H1 (cell line): ENCODE data around the gene TCEANC2. TPM values are rescaled to one million over a fixed set of nuclear protein-coding genes. Genes with fewer than 3 reads are reported as not detected.

Experiments
- CTCF ChIA-PET: fragments of 300-600 bp; sonication (Branson Sonifier 250); formaldehyde crosslinking; loops from one replicate; lab custom pipeline; 2021; ENCODE audit not compliant: partially characterized antibody; lab: Charles Lee
- POLR2A ChIA-PET: fragments of 300-600 bp; sonication (Branson Sonifier 250); formaldehyde crosslinking; loops from one replicate; lab custom pipeline; 2021; ENCODE audit warnings: inconsistent platforms; ENCODE audit not compliant: partially characterized antibody; lab: Charles Lee
- DNase-seq, 2 experiments: peaks; one replicate each; pipeline versions ENCODE4 v3.0.0 to v3.0.0-alpha.2; 2010 to 2022; ENCODE audit warnings: low spot score in 2 of 2, low read depth in 1 of 2, mixed read lengths in 1 of 2
- FAIRE-seq: peaks from 2 replicates; lab custom pipeline; 2011; peaks lifted over from hg19 to GRCh38; lab: Jason Lieb, UNC
- H2AFZ ChIP-seq: 2 replicates; pipeline ENCODE4 v1.8.1; 2012; ENCODE audit warnings: low read length, inconsistent platforms
- H2AK5ac ChIP-seq: 2 replicates; pipeline ENCODE4 v1.6.1; 2013; ENCODE audit warnings: low read depth, low read length
- H2BK120ac ChIP-seq: replicated peaks from 2 replicates; pipeline ENCODE3; 2013; ENCODE audit warnings: low read depth, low read length, inconsistent platforms
- H2BK12ac ChIP-seq: 2 replicates; pipeline ENCODE4 v1.6.1; 2013; ENCODE audit warnings: low read depth, low read length
- H2BK15ac ChIP-seq: 2 replicates; pipeline ENCODE4 v1.6.1; 2013; ENCODE audit warnings: low read length
- H2BK20ac ChIP-seq: 2 replicates; pipeline ENCODE4 v1.6.1; 2013; ENCODE audit warnings: low read length
- H2BK5ac ChIP-seq: 2 replicates; pipeline ENCODE4 v1.6.1; 2013; ENCODE audit warnings: low read depth, low read length
- H3K14ac ChIP-seq: 2 replicates; pipeline ENCODE4 v1.6.1; 2013; ENCODE audit warnings: inconsistent platforms; ENCODE audit not compliant: insufficient read length
- H3K18ac ChIP-seq: 2 replicates; pipeline ENCODE4 v1.6.1; 2013; ENCODE audit warnings: low read length; ENCODE audit errors: extremely low read depth
- H3K23ac ChIP-seq: 2 replicates; pipeline ENCODE4 v1.6.1; 2013; ENCODE audit warnings: inconsistent platforms; ENCODE audit not compliant: insufficient read length
- H3K23me2 ChIP-seq: 2 replicates; pipeline ENCODE4 v1.6.1; 2013; ENCODE audit warnings: low read depth, low read length
- H3K27ac ChIP-seq: 2 replicates; pipeline ENCODE4 v1.6.1; 2011; ENCODE audit warnings: low read depth, low read length, inconsistent platforms
- H3K27me3 ChIP-seq, 4 experiments: replicated peaks in 1 of 4; 1 replicate in 1 of 4; 2 replicates in 3 of 4; pipeline versions ENCODE4 v1.6.1 to v1.8.1; 2011 to 2013; ENCODE audit warnings: low read length in 3 of 4, mild to moderate bottlenecking in 3 of 4, inconsistent platforms in 2 of 4, mixed read lengths in 2 of 4, moderate library complexity in 1 of 4; ENCODE audit not compliant: control insufficient read depth in 3 of 4, insufficient read depth in 3 of 4; ENCODE audit errors: extremely low read depth in 1 of 4
- H3K36me3 ChIP-seq, 4 experiments: 2 replicates each; pipeline versions ENCODE4 v1.6.1 to v1.8.1; 2011 to 2013; ENCODE audit warnings: mild to moderate bottlenecking in 4 of 4, low read length in 3 of 4, moderate library complexity in 2 of 4, control low read depth in 1 of 4, inconsistent platforms in 1 of 4; ENCODE audit not compliant: insufficient read depth in 4 of 4, control insufficient read depth in 2 of 4
- H3K4ac ChIP-seq: replicated peaks from 2 replicates; pipeline ENCODE3; 2013; ENCODE audit warnings: low read length, low read depth, mixed read lengths, inconsistent platforms; ENCODE audit not compliant: insufficient read length
- H3K4me1 ChIP-seq, 4 experiments: replicated peaks in 1 of 4; 1 replicate in 1 of 4; 2 replicates in 3 of 4; pipeline versions ENCODE4 v1.6.1 to v1.8.1; 2011 to 2013; ENCODE audit warnings: low read length in 3 of 4, inconsistent platforms in 2 of 4, mixed read lengths in 1 of 4; ENCODE audit not compliant: insufficient read depth in 4 of 4, control insufficient read depth in 3 of 4
- H3K4me2 ChIP-seq, 2 experiments: 2 replicates each; pipeline versions ENCODE4 v1.6.1 to v1.8.1; 2011 to 2013; ENCODE audit warnings: low read depth in 2 of 2, low read length in 2 of 2, control low read depth in 1 of 2, inconsistent platforms in 1 of 2, mild to moderate bottlenecking in 1 of 2; ENCODE audit not compliant: insufficient read depth in 1 of 2
- H3K4me3 ChIP-seq, 4 experiments: fragments of 200-600, 300-600 bp in 1 of 4; sonication (generic), shearing (Covaris generic), sonication (Bioruptor Twin) in 1 of 4; 2 replicates each; pipeline versions ENCODE4 v1.5.1 to v1.8.1; 2011 to 2016; ENCODE audit warnings: low read length in 4 of 4, low read depth in 3 of 4, control low read depth in 2 of 4, inconsistent platforms in 2 of 4, mild to moderate bottlenecking in 2 of 4, mixed read lengths in 1 of 4, moderate library complexity in 1 of 4; ENCODE audit not compliant: insufficient read depth in 2 of 4; ENCODE audit errors: extremely low read depth in 1 of 4
- H3K56ac ChIP-seq: replicated peaks from 2 replicates; pipeline ENCODE3; 2013; ENCODE audit warnings: low read depth, mild to moderate bottlenecking, mixed read lengths, low read length, inconsistent platforms; ENCODE audit not compliant: insufficient read length
- H3K79me1 ChIP-seq: 2 replicates; pipeline ENCODE4 v1.6.1; 2013; ENCODE audit warnings: low read depth, low read length, control low read depth
- H3K79me2 ChIP-seq, 2 experiments: 2 replicates each; pipeline versions ENCODE4 v1.6.1 to v1.8.1; 2012 to 2013; ENCODE audit warnings: low read length in 2 of 2, mild to moderate bottlenecking in 2 of 2, inconsistent platforms in 1 of 2; ENCODE audit not compliant: insufficient read depth in 2 of 2, control insufficient read depth in 1 of 2
- H3K9ac ChIP-seq, 4 experiments: replicated peaks in 1 of 4; 1 replicate in 1 of 4; 2 replicates in 3 of 4; pipeline versions ENCODE4 v1.6.1 to v1.8.1; 2011 to 2013; ENCODE audit warnings: low read depth in 3 of 4, low read length in 3 of 4, control low read depth in 2 of 4, mild to moderate bottlenecking in 2 of 4, moderate library complexity in 2 of 4, inconsistent platforms in 1 of 4; ENCODE audit errors: extremely low read depth in 1 of 4
- H3K9me3 ChIP-seq, 2 experiments: 2 replicates each; pipeline versions ENCODE4 v1.6.1 to v1.8.1; 2012 to 2013; ENCODE audit warnings: mild to moderate bottlenecking in 2 of 2, moderate library complexity in 2 of 2, control low read depth in 1 of 2, inconsistent platforms in 1 of 2, low read depth in 1 of 2, low read length in 1 of 2, mixed read lengths in 1 of 2; ENCODE audit not compliant: insufficient read depth in 2 of 2
- H4K20me1 ChIP-seq, 2 experiments: replicated peaks in 1 of 2; 2 replicates each; pipeline versions ENCODE3 to v1.8.1; 2011 to 2013; ENCODE audit warnings: inconsistent platforms in 2 of 2, low read length in 2 of 2, mild to moderate bottlenecking in 1 of 2; ENCODE audit not compliant: insufficient read depth in 2 of 2, control insufficient read depth in 1 of 2
- H4K5ac ChIP-seq: 2 replicates; pipeline ENCODE4 v1.6.1; 2013; ENCODE audit warnings: low read length, low read depth, mixed read lengths, inconsistent platforms; ENCODE audit not compliant: insufficient read length
- H4K8ac ChIP-seq: 2 replicates; pipeline ENCODE4 v1.8.0; 2013; ENCODE audit warnings: mild to moderate bottlenecking, moderate library complexity, low read length, inconsistent platforms; ENCODE audit not compliant: insufficient read depth; ENCODE audit errors: extremely low read depth
- H4K91ac ChIP-seq: replicated peaks from 2 replicates; pipeline ENCODE3; 2013; ENCODE audit warnings: low read length, mixed read lengths, inconsistent platforms; ENCODE audit not compliant: insufficient read length
- ASH2L ChIP-seq: fragments of 200-600, 300-600 bp; sonication (generic); IDR thresholded peaks from one replicate; pipeline ENCODE4 v1.7.1; 2017; ENCODE audit warnings: low read length
- BCL11A ChIP-seq, 2 experiments: IDR thresholded peaks; one replicate each; pipeline ENCODE4 v1.6.1; 2011; ENCODE audit warnings: low read depth in 2 of 2, low read length in 2 of 2, mild to moderate bottlenecking in 2 of 2
- BRCA1 ChIP-seq: IDR thresholded peaks from 2 replicates; pipeline ENCODE4 v1.6.1; 2012; ENCODE audit warnings: low read depth, low read length, improper control_type of control experiment
- CBX8 ChIP-seq: fragments of 300-800, 300-1000 bp; sonication (generic); IDR thresholded peaks from 2 replicates; pipeline ENCODE4 v1.7.1; 2016; ENCODE audit warnings: low read depth, low read length, borderline replicate concordance
- CTCF ChIP-seq, 3 experiments: IDR thresholded peaks; 1 replicate in 2 of 3; 2 replicates in 1 of 3; pipeline versions ENCODE4 v1.5.1 to v1.6.1; 2011; ENCODE audit warnings: low read length in 3 of 3, mild to moderate bottlenecking in 3 of 3, inconsistent platforms in 2 of 3, low read depth in 1 of 3, moderate library complexity in 1 of 3; ENCODE audit not compliant: insufficient read depth in 1 of 3; ENCODE audit errors: control extremely low read depth in 1 of 3
- JUN ChIP-seq: IDR thresholded peaks from 2 replicates; pipeline ENCODE4 v1.6.1; 2011; ENCODE audit warnings: low read depth, mild to moderate bottlenecking, improper control_type of control experiment, low read length
- JUND ChIP-seq: IDR thresholded peaks from 2 replicates; pipeline ENCODE4 v1.6.1; 2011; ENCODE audit warnings: mild to moderate bottlenecking, improper control_type of control experiment, low read length
- RBBP5 ChIP-seq: IDR thresholded peaks from 2 replicates; pipeline ENCODE4 v1.7.1; 2012; ENCODE audit warnings: low read depth, mild to moderate bottlenecking, inconsistent platforms, low read length, moderate library complexity, borderline replicate concordance
- RNF2 ChIP-seq: fragments of 200-900, 300-1000 bp; sonication (generic); IDR thresholded peaks from 2 replicates; pipeline ENCODE4 v1.7.1; 2016; ENCODE audit warnings: borderline replicate concordance, low read depth, mild to moderate bottlenecking, antibody characterized with exemption, low read length; ENCODE audit not compliant: poor library complexity, severe bottlenecking; ENCODE audit errors: missing control alignments
- TAF1 ChIP-seq: IDR thresholded peaks from 2 replicates; pipeline ENCODE4 v1.6.1; 2011; ENCODE audit warnings: mild to moderate bottlenecking, low read depth, low read length
- WGBS, 2 experiments: shearing (Covaris generic) in 1 of 2; methylation state at CpG; one replicate each; pipeline versions ENCODE4 v1.1.6 to v1.1.7; 2013 to 2015; ENCODE audit warnings: low lambda C conversion rate in 2 of 2, mixed read lengths in 2 of 2, inconsistent platforms in 1 of 2, low coverage in 1 of 2, missing lambda C conversion rate in 1 of 2; ENCODE audit not compliant: insufficient replicate concordance in 2 of 2, insufficient coverage in 1 of 2, insufficient read length in 1 of 2; ENCODE audit errors: extremely low coverage in 1 of 2, missing lambda C conversion rate in 1 of 2; 5-methylcytosine and 5-hydroxymethylcytosine counted together
- polyA plus RNA-seq, 7 experiments: library from polyadenylated mRNA; depleted of rRNA in 3 of 7; stranded (reverse) in 5 of 7; unstranded in 2 of 7; fragments of >200 nt in 5 of 7; fragments of 200-250 nt in 2 of 7; gene quantifications; 1 replicate in 5 of 7; 2 replicates in 1 of 7; 4 replicates in 1 of 7; pipeline versions ENCODE4 v1.2.1 to v1.2.3, GENCODE V29; 2011 to 2013; ENCODE audit warnings: missing spikeins in 2 of 7, mixed read lengths in 2 of 7
- total RNA-seq: library from RNA; stranded (reverse); fragmentation: NEBNext Ultra II Directional; extraction: Animal tissue kit (Norgen Biotek cat#: 25700); gene quantifications from 2 replicates; pipeline ENCODE4 v1.2.1, GENCODE V29; 2021

The TCEANC2 gene
- total and polyA plus RNA-seq, 2 of the 8 experiments (the other 6 are each of a cell fraction or from before 2014, with no cell fraction given) = 4.2 to 8.2 TPM

GRCh38 chr1:54103414-54103813 lies 50.0 kb downstream of the TCEANC2 start:
- no peak for FAIRE-seq
- CTCF ChIA-PET = interaction anchor here (0.8 to 1.7 kb wide), 7 partner anchors 9 to 85 kb away, joined by 3 to 7 read pairs (median 3); partner anchors contain the start of gene LDLRAD1

More at GRCh38 chr1:54103414-54103813, 50.0 kb downstream of the TCEANC2 start:
- Histone ChIP-seq H3K56ac (no peak overlapping the region), H4K5ac (no peak overlapping the region), H3K4me1 (no peaks in the 10 kb centered on the region), H3K27me3 (no peaks in the 10 kb centered on the region), H4K91ac (no peak overlapping the region), H4K20me1 (no peaks in the 10 kb centered on the region), H3K9me3 (no peaks in the 10 kb centered on the region), H3K9ac (no peak overlapping the region), H2BK12ac (no peak overlapping the region), H2BK120ac (no peak overlapping the region), H2AFZ (no peak overlapping the region), H3K79me2 (no peaks in the 10 kb centered on the region), H3K4ac (no peak overlapping the region), H3K23me2 (no peaks in the 10 kb centered on the region), H3K23ac (no peak overlapping the region), H3K14ac (no peak overlapping the region), H3K36me3 (no peaks in the 10 kb centered on the region), H2BK5ac (no peak overlapping the region), H3K18ac (no peak overlapping the region), H2BK15ac (no peak overlapping the region), H2BK20ac (no peak overlapping the region), H3K27ac (no peak overlapping the region), H3K4me2 (no peak overlapping the region), H4K8ac (no peak overlapping the region), H2AK5ac (no peak overlapping the region), H3K79me1 (no peaks in the 10 kb centered on the region), H3K4me3 (no peak overlapping the region)
- 85% methylated on average over 6 of the region's 6 CpGs; no CpG with 5 or more reads in 1 of the 2 experiments for WGBS, 2 experiments
- TF ChIP-seq RBBP5 (no peak), CBX8 (no peak), CTCF (IDR thresholded peaks at IDR 0.05; ENCODE audit: control extremely low read depth in 1 of 3, insufficient read depth in 1 of 3, low read depth in 1 of 3, low read length in 3 of 3) (no peak), JUN (no peak), JUND (no peak), ASH2L (no peak), TAF1 (no peak), RNF2 (no peak), BCL11A (IDR thresholded peaks at IDR 0.05; ENCODE audit: low read depth in 2 of 2, low read length in 2 of 2) (no peak), BRCA1 (no peak)
- peak in 1 of 2 experiments; percentile 20 for DNase-seq
- POLR2A ChIA-PET = no interaction called here
